ENCODE measurements around the gene NAPB. TPM values are rescaled to one million over a fixed set of nuclear protein-coding genes. Genes with fewer than 3 reads are reported as not detected.

The NAPB gene
- polyA plus RNA-seq, 1 donor from 2014 or later, result 133 TPM

DNA sequence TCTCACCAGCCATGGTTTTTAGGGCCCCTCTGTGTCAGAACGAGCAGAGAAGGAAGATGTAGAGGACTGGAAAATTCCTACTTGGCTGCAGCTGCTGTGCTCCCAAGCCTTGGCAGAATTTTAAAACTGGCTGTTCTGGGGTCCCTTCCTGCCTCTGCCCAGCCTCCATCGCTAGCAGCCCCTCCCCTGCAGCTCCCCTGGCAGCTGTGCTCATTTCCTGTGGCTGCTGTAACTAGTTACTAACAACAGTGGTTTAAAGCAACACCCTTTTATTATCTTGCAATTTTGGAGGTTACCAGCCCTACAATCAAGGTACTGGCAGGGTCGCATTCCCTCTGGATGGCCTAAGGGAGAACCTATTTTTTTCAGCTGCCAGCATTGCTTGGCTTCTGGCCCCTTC lies 35.1 kb upstream of the NAPB start:
- H3K9me2 ChIP-seq (ENCODE audit: insufficient read depth, low read length), result no peaks in the 10 kb centered on the region
- no peaks in the 10 kb centered on the region for H3K27me3 ChIP-seq (ENCODE audit: insufficient read depth, low read depth, low read length)
- H4K20me1 ChIP-seq (ENCODE audit: insufficient read depth), result no peaks in the 10 kb centered on the region
- H3K79me2 ChIP-seq (replicated peaks; ENCODE audit: insufficient read depth, low read length), result no peaks in the 10 kb centered on the region
- no peaks in the 10 kb centered on the region for H3K9me3 ChIP-seq (ENCODE audit: low read length)
- TF ChIP-seq RAD21 (conservative IDR thresholded peaks at IDR 0.05) (no peak), EZH2 (IDR thresholded peaks at IDR 0.05; ENCODE audit: borderline replicate concordance, insufficient read depth, low read length, poor library complexity, severe bottlenecking) (no peak), TAF1 (IDR thresholded peaks at IDR 0.05; ENCODE audit: low read depth) (no peak), MXI1 (conservative IDR thresholded peaks at IDR 0.05; ENCODE audit: poor library complexity, severe bottlenecking) (no peak), POLR2AphosphoS5 (IDR thresholded peaks at IDR 0.05) (no peak)
- TF ChIP-seq, protein P1, sequence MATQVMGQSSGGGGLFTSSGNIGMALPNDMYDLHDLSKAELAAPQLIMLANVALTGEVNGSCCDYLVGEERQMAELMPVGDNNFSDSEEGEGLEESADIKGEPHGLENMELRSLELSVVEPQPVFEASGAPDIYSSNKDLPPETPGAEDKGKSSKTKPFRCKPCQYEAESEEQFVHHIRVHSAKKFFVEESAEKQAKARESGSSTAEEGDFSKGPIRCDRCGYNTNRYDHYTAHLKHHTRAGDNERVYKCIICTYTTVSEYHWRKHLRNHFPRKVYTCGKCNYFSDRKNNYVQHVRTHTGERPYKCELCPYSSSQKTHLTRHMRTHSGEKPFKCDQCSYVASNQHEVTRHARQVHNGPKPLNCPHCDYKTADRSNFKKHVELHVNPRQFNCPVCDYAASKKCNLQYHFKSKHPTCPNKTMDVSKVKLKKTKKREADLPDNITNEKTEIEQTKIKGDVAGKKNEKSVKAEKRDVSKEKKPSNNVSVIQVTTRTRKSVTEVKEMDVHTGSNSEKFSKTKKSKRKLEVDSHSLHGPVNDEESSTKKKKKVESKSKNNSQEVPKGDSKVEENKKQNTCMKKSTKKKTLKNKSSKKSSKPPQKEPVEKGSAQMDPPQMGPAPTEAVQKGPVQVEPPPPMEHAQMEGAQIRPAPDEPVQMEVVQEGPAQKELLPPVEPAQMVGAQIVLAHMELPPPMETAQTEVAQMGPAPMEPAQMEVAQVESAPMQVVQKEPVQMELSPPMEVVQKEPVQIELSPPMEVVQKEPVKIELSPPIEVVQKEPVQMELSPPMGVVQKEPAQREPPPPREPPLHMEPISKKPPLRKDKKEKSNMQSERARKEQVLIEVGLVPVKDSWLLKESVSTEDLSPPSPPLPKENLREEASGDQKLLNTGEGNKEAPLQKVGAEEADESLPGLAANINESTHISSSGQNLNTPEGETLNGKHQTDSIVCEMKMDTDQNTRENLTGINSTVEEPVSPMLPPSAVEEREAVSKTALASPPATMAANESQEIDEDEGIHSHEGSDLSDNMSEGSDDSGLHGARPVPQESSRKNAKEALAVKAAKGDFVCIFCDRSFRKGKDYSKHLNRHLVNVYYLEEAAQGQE (IDR thresholded peaks at IDR 0.05; ENCODE audit: borderline replicate concordance), result no peak
- H3K36me3 ChIP-seq (ENCODE audit: insufficient read depth, low read length), result no peaks in the 10 kb centered on the region
- no peak overlapping the region for H2AFZ ChIP-seq (ENCODE audit: low read depth, low read length)
- no peak overlapping the region for H3K4me3 ChIP-seq (ENCODE audit: low read length)
- H3K27ac ChIP-seq (ENCODE audit: low read length), result no peak overlapping the region
- H3K9ac ChIP-seq (ENCODE audit: low read length), result no peak overlapping the region
- no peaks in the 10 kb centered on the region for H3F3A ChIP-seq (ENCODE audit: insufficient read depth, low read length, poor library complexity, severe bottlenecking)
- no peak overlapping the region for H3K4me2 ChIP-seq (ENCODE audit: low read length)

DNA sequence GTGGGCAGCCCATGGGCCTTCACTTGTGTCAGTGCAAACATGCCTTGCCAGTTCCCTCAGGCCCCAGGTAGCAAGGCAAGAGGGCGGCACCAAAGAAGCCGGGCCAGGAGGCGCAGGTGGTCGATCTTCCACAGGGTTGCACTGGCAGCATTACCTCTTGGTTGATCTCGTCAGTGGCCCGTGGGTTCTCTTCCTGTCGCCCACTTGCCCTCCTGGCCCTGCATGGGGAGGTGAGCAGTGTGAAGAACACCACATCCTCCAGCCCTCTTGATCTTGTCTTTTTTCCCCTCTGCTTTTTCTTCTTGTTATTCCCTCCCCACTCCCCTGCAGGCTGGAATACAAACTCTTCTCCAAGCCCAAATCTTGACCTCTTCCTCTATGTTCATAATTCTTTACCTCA lies 34.4 kb upstream of the NAPB start:
- Histone ChIP-seq H3K9me2 (ENCODE audit: insufficient read depth, low read length) (no peaks in the 10 kb centered on the region), H3F3A (ENCODE audit: insufficient read depth, low read length, poor library complexity, severe bottlenecking) (no peaks in the 10 kb centered on the region), H2AFZ (ENCODE audit: low read depth, low read length) (no peak overlapping the region), H3K27me3 (ENCODE audit: insufficient read depth, low read depth, low read length) (no peaks in the 10 kb centered on the region), H4K20me1 (ENCODE audit: insufficient read depth) (no peaks in the 10 kb centered on the region), H3K4me3 (ENCODE audit: low read length) (no peak overlapping the region), H3K79me2 (replicated peaks; ENCODE audit: insufficient read depth, low read length) (no peaks in the 10 kb centered on the region), H3K9me3 (ENCODE audit: low read length) (no peaks in the 10 kb centered on the region), H3K36me3 (ENCODE audit: insufficient read depth, low read length) (no peaks in the 10 kb centered on the region), H3K9ac (ENCODE audit: low read length) (no peak overlapping the region), H3K27ac (ENCODE audit: low read length) (no peak overlapping the region), H3K4me2 (ENCODE audit: low read length) (no peak overlapping the region)
- TF ChIP-seq EZH2 (IDR thresholded peaks at IDR 0.05; ENCODE audit: borderline replicate concordance, insufficient read depth, low read length, poor library complexity, severe bottlenecking), result no peak
- TF ChIP-seq MXI1 (conservative IDR thresholded peaks at IDR 0.05; ENCODE audit: poor library complexity, severe bottlenecking), result no peak
- TF ChIP-seq TAF1 (IDR thresholded peaks at IDR 0.05; ENCODE audit: low read depth), result no peak

DNA sequence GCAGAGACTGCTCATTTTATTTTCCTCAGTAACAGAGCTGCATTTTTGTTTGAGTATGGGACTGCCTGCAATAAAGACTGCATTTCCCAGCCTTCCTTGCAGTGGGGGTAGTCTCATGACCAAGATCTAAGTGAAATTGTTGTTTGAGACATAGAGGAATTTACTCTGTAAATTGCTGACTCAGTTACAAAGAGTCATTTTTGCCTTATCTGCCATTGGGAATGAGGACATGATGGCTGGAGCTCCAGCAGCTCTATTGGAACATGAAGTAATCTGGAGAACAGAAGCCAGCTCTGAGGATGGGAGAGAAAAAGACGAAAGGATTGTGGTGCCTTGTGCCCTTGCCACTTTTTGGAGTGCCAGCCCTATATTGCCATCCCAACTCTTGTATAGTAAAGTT lies 33.5 kb upstream of the NAPB start:
- Histone ChIP-seq H3K27ac (ENCODE audit: low read length) (no peak overlapping the region), H3K9me2 (ENCODE audit: insufficient read depth, low read length) (no peaks in the 10 kb centered on the region), H3K4me2 (ENCODE audit: low read length) (no peak overlapping the region), H2AFZ (ENCODE audit: low read depth, low read length) (no peak overlapping the region), H3K79me2 (replicated peaks; ENCODE audit: insufficient read depth, low read length) (no peaks in the 10 kb centered on the region), H3K4me3 (ENCODE audit: low read length) (no peak overlapping the region), H3K9ac (ENCODE audit: low read length) (no peak overlapping the region), H3K36me3 (ENCODE audit: insufficient read depth, low read length) (no peaks in the 10 kb centered on the region), H3K9me3 (ENCODE audit: low read length) (no peaks in the 10 kb centered on the region), H3F3A (ENCODE audit: insufficient read depth, low read length, poor library complexity, severe bottlenecking) (no peaks in the 10 kb centered on the region), H3K27me3 (ENCODE audit: insufficient read depth, low read depth, low read length) (no peaks in the 10 kb centered on the region), H4K20me1 (ENCODE audit: insufficient read depth) (no peaks in the 10 kb centered on the region)
- TF ChIP-seq EZH2 (IDR thresholded peaks at IDR 0.05; ENCODE audit: borderline replicate concordance, insufficient read depth, low read length, poor library complexity, severe bottlenecking) (no peak), MXI1 (conservative IDR thresholded peaks at IDR 0.05; ENCODE audit: poor library complexity, severe bottlenecking) (no peak), RAD21 (conservative IDR thresholded peaks at IDR 0.05) (no peak), EP300 (conservative IDR thresholded peaks at IDR 0.05; ENCODE audit: poor library complexity, severe bottlenecking) (no peak), SMC3 (conservative IDR thresholded peaks at IDR 0.05; ENCODE audit: poor library complexity) (no peak)
- TF ChIP-seq, protein P2, sequence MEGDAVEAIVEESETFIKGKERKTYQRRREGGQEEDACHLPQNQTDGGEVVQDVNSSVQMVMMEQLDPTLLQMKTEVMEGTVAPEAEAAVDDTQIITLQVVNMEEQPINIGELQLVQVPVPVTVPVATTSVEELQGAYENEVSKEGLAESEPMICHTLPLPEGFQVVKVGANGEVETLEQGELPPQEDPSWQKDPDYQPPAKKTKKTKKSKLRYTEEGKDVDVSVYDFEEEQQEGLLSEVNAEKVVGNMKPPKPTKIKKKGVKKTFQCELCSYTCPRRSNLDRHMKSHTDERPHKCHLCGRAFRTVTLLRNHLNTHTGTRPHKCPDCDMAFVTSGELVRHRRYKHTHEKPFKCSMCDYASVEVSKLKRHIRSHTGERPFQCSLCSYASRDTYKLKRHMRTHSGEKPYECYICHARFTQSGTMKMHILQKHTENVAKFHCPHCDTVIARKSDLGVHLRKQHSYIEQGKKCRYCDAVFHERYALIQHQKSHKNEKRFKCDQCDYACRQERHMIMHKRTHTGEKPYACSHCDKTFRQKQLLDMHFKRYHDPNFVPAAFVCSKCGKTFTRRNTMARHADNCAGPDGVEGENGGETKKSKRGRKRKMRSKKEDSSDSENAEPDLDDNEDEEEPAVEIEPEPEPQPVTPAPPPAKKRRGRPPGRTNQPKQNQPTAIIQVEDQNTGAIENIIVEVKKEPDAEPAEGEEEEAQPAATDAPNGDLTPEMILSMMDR (IDR thresholded peaks at IDR 0.05; ENCODE audit: poor library complexity, severe bottlenecking), result no peak

All from neural cell (in vitro differentiated cells).